H1 (cell line): Measurements from ENCODE around the gene SLC38A8. TPM values are rescaled to one million over a fixed set of nuclear protein-coding genes. Genes with fewer than 3 reads are reported as not detected.

Source experiments
- CTCF ChIA-PET: fragments of 300-600 bp; sonication (Branson Sonifier 250); formaldehyde crosslinking; loops from one replicate; lab custom pipeline; 2021; ENCODE audit not compliant: partially characterized antibody; lab: Charles Lee
- POLR2A ChIA-PET: fragments of 300-600 bp; sonication (Branson Sonifier 250); formaldehyde crosslinking; loops from one replicate; lab custom pipeline; 2021; ENCODE audit warnings: inconsistent platforms; ENCODE audit not compliant: partially characterized antibody; lab: Charles Lee
- DNase-seq, 2 experiments: peaks; one replicate each; pipeline versions ENCODE4 v3.0.0 to v3.0.0-alpha.2; 2010 to 2022; ENCODE audit warnings: low spot score in 2 of 2, low read depth in 1 of 2, mixed read lengths in 1 of 2
- FAIRE-seq: peaks from 2 replicates; lab custom pipeline; 2011; peaks lifted over from hg19 to GRCh38; lab: Jason Lieb, UNC
- H2AFZ ChIP-seq: 2 replicates; pipeline ENCODE4 v1.8.1; 2012; ENCODE audit warnings: low read length, inconsistent platforms
- H2AK5ac ChIP-seq: 2 replicates; pipeline ENCODE4 v1.6.1; 2013; ENCODE audit warnings: low read depth, low read length
- H2BK120ac ChIP-seq: replicated peaks from 2 replicates; pipeline ENCODE3; 2013; ENCODE audit warnings: low read depth, low read length, inconsistent platforms
- H2BK12ac ChIP-seq: 2 replicates; pipeline ENCODE4 v1.6.1; 2013; ENCODE audit warnings: low read depth, low read length
- H2BK15ac ChIP-seq: 2 replicates; pipeline ENCODE4 v1.6.1; 2013; ENCODE audit warnings: low read length
- H2BK20ac ChIP-seq: 2 replicates; pipeline ENCODE4 v1.6.1; 2013; ENCODE audit warnings: low read length
- H2BK5ac ChIP-seq: 2 replicates; pipeline ENCODE4 v1.6.1; 2013; ENCODE audit warnings: low read depth, low read length
- H3K14ac ChIP-seq: 2 replicates; pipeline ENCODE4 v1.6.1; 2013; ENCODE audit warnings: inconsistent platforms; ENCODE audit not compliant: insufficient read length
- H3K18ac ChIP-seq: 2 replicates; pipeline ENCODE4 v1.6.1; 2013; ENCODE audit warnings: low read length; ENCODE audit errors: extremely low read depth
- H3K23ac ChIP-seq: 2 replicates; pipeline ENCODE4 v1.6.1; 2013; ENCODE audit warnings: inconsistent platforms; ENCODE audit not compliant: insufficient read length
- H3K23me2 ChIP-seq: 2 replicates; pipeline ENCODE4 v1.6.1; 2013; ENCODE audit warnings: low read depth, low read length
- H3K27ac ChIP-seq: 2 replicates; pipeline ENCODE4 v1.6.1; 2011; ENCODE audit warnings: low read depth, low read length, inconsistent platforms
- H3K27me3 ChIP-seq, 4 experiments: replicated peaks in 1 of 4; 1 replicate in 1 of 4; 2 replicates in 3 of 4; pipeline versions ENCODE4 v1.6.1 to v1.8.1; 2011 to 2013; ENCODE audit warnings: low read length in 3 of 4, mild to moderate bottlenecking in 3 of 4, inconsistent platforms in 2 of 4, mixed read lengths in 2 of 4, moderate library complexity in 1 of 4; ENCODE audit not compliant: control insufficient read depth in 3 of 4, insufficient read depth in 3 of 4; ENCODE audit errors: extremely low read depth in 1 of 4
- H3K36me3 ChIP-seq, 4 experiments: 2 replicates each; pipeline versions ENCODE4 v1.6.1 to v1.8.1; 2011 to 2013; ENCODE audit warnings: mild to moderate bottlenecking in 4 of 4, low read length in 3 of 4, moderate library complexity in 2 of 4, control low read depth in 1 of 4, inconsistent platforms in 1 of 4; ENCODE audit not compliant: insufficient read depth in 4 of 4, control insufficient read depth in 2 of 4
- H3K4ac ChIP-seq: replicated peaks from 2 replicates; pipeline ENCODE3; 2013; ENCODE audit warnings: low read length, low read depth, mixed read lengths, inconsistent platforms; ENCODE audit not compliant: insufficient read length
- H3K4me1 ChIP-seq, 4 experiments: replicated peaks in 1 of 4; 1 replicate in 1 of 4; 2 replicates in 3 of 4; pipeline versions ENCODE4 v1.6.1 to v1.8.1; 2011 to 2013; ENCODE audit warnings: low read length in 3 of 4, inconsistent platforms in 2 of 4, mixed read lengths in 1 of 4; ENCODE audit not compliant: insufficient read depth in 4 of 4, control insufficient read depth in 3 of 4
- H3K4me2 ChIP-seq, 2 experiments: 2 replicates each; pipeline versions ENCODE4 v1.6.1 to v1.8.1; 2011 to 2013; ENCODE audit warnings: low read depth in 2 of 2, low read length in 2 of 2, control low read depth in 1 of 2, inconsistent platforms in 1 of 2, mild to moderate bottlenecking in 1 of 2; ENCODE audit not compliant: insufficient read depth in 1 of 2
- H3K4me3 ChIP-seq, 4 experiments: fragments of 200-600, 300-600 bp in 1 of 4; sonication (generic), shearing (Covaris generic), sonication (Bioruptor Twin) in 1 of 4; 2 replicates each; pipeline versions ENCODE4 v1.5.1 to v1.8.1; 2011 to 2016; ENCODE audit warnings: low read length in 4 of 4, low read depth in 3 of 4, control low read depth in 2 of 4, inconsistent platforms in 2 of 4, mild to moderate bottlenecking in 2 of 4, mixed read lengths in 1 of 4, moderate library complexity in 1 of 4; ENCODE audit not compliant: insufficient read depth in 2 of 4; ENCODE audit errors: extremely low read depth in 1 of 4
- H3K56ac ChIP-seq: replicated peaks from 2 replicates; pipeline ENCODE3; 2013; ENCODE audit warnings: low read depth, mild to moderate bottlenecking, mixed read lengths, low read length, inconsistent platforms; ENCODE audit not compliant: insufficient read length
- H3K79me1 ChIP-seq: 2 replicates; pipeline ENCODE4 v1.6.1; 2013; ENCODE audit warnings: low read depth, low read length, control low read depth
- H3K79me2 ChIP-seq, 2 experiments: 2 replicates each; pipeline versions ENCODE4 v1.6.1 to v1.8.1; 2012 to 2013; ENCODE audit warnings: low read length in 2 of 2, mild to moderate bottlenecking in 2 of 2, inconsistent platforms in 1 of 2; ENCODE audit not compliant: insufficient read depth in 2 of 2, control insufficient read depth in 1 of 2
- H3K9ac ChIP-seq, 4 experiments: replicated peaks in 1 of 4; 1 replicate in 1 of 4; 2 replicates in 3 of 4; pipeline versions ENCODE4 v1.6.1 to v1.8.1; 2011 to 2013; ENCODE audit warnings: low read depth in 3 of 4, low read length in 3 of 4, control low read depth in 2 of 4, mild to moderate bottlenecking in 2 of 4, moderate library complexity in 2 of 4, inconsistent platforms in 1 of 4; ENCODE audit errors: extremely low read depth in 1 of 4
- H3K9me3 ChIP-seq, 2 experiments: 2 replicates each; pipeline versions ENCODE4 v1.6.1 to v1.8.1; 2012 to 2013; ENCODE audit warnings: mild to moderate bottlenecking in 2 of 2, moderate library complexity in 2 of 2, control low read depth in 1 of 2, inconsistent platforms in 1 of 2, low read depth in 1 of 2, low read length in 1 of 2, mixed read lengths in 1 of 2; ENCODE audit not compliant: insufficient read depth in 2 of 2
- H4K20me1 ChIP-seq, 2 experiments: replicated peaks in 1 of 2; 2 replicates each; pipeline versions ENCODE3 to v1.8.1; 2011 to 2013; ENCODE audit warnings: inconsistent platforms in 2 of 2, low read length in 2 of 2, mild to moderate bottlenecking in 1 of 2; ENCODE audit not compliant: insufficient read depth in 2 of 2, control insufficient read depth in 1 of 2
- H4K5ac ChIP-seq: 2 replicates; pipeline ENCODE4 v1.6.1; 2013; ENCODE audit warnings: low read length, low read depth, mixed read lengths, inconsistent platforms; ENCODE audit not compliant: insufficient read length
- H4K8ac ChIP-seq: 2 replicates; pipeline ENCODE4 v1.8.0; 2013; ENCODE audit warnings: mild to moderate bottlenecking, moderate library complexity, low read length, inconsistent platforms; ENCODE audit not compliant: insufficient read depth; ENCODE audit errors: extremely low read depth
- H4K91ac ChIP-seq: replicated peaks from 2 replicates; pipeline ENCODE3; 2013; ENCODE audit warnings: low read length, mixed read lengths, inconsistent platforms; ENCODE audit not compliant: insufficient read length
- CHD2 ChIP-seq: IDR thresholded peaks from 2 replicates; pipeline ENCODE4 v1.6.1; 2012; ENCODE audit warnings: low read length, improper control_type of control experiment
- CTBP2 ChIP-seq: IDR thresholded peaks from 2 replicates; pipeline ENCODE4 v1.7.0; 2011; ENCODE audit warnings: borderline replicate concordance, mild to moderate bottlenecking, moderate library complexity, mixed read lengths, low read length; ENCODE audit not compliant: insufficient read depth, insufficient read length
- EP300 ChIP-seq, 2 experiments: IDR thresholded peaks; 1 replicate in 1 of 2; 2 replicates in 1 of 2; pipeline ENCODE4 v1.6.1; 2011 to 2012; ENCODE audit warnings: low read depth in 2 of 2, low read length in 2 of 2, mild to moderate bottlenecking in 2 of 2, borderline replicate concordance in 1 of 2, inconsistent platforms in 1 of 2, moderate library complexity in 1 of 2
- GABPA ChIP-seq: IDR thresholded peaks from 2 replicates; pipeline ENCODE4 v1.6.1; 2011; ENCODE audit warnings: mild to moderate bottlenecking, low read length, moderate library complexity, borderline replicate concordance; ENCODE audit not compliant: insufficient read depth
- JUND ChIP-seq: IDR thresholded peaks from 2 replicates; pipeline ENCODE4 v1.6.1; 2011; ENCODE audit warnings: mild to moderate bottlenecking, improper control_type of control experiment, low read length
- NANOG ChIP-seq: IDR thresholded peaks from 2 replicates; pipeline ENCODE4 v1.6.1; 2011; ENCODE audit warnings: low read length, low read depth, mild to moderate bottlenecking, inconsistent platforms; ENCODE audit not compliant: insufficient read depth, poor library complexity, severe bottlenecking
- SIRT6 ChIP-seq: IDR thresholded peaks from one replicate; pipeline ENCODE4 v1.7.1; 2012; ENCODE audit warnings: low read length, inconsistent platforms
- SP2 ChIP-seq: IDR thresholded peaks from 2 replicates; pipeline ENCODE4 v1.6.1; 2012; ENCODE audit warnings: mild to moderate bottlenecking, low read length, inconsistent platforms
- SP4 ChIP-seq: IDR thresholded peaks from 2 replicates; pipeline ENCODE4 v1.6.1; 2012; ENCODE audit warnings: low read length, inconsistent platforms
- SUZ12 ChIP-seq: fragments of 200-600 bp; sonication (generic); IDR thresholded peaks from 2 replicates; pipeline ENCODE4 v1.6.1; 2012; ENCODE audit warnings: mild to moderate bottlenecking, inconsistent platforms, low read length, moderate library complexity, mixed read lengths
- WGBS, 2 experiments: shearing (Covaris generic) in 1 of 2; methylation state at CpG; one replicate each; pipeline versions ENCODE4 v1.1.6 to v1.1.7; 2013 to 2015; ENCODE audit warnings: low lambda C conversion rate in 2 of 2, mixed read lengths in 2 of 2, inconsistent platforms in 1 of 2, low coverage in 1 of 2, missing lambda C conversion rate in 1 of 2; ENCODE audit not compliant: insufficient replicate concordance in 2 of 2, insufficient coverage in 1 of 2, insufficient read length in 1 of 2; ENCODE audit errors: extremely low coverage in 1 of 2, missing lambda C conversion rate in 1 of 2; 5-methylcytosine and 5-hydroxymethylcytosine counted together
- polyA plus RNA-seq, 7 experiments: library from polyadenylated mRNA; depleted of rRNA in 3 of 7; stranded (reverse) in 5 of 7; unstranded in 2 of 7; fragments of >200 nt in 5 of 7; fragments of 200-250 nt in 2 of 7; gene quantifications; 1 replicate in 5 of 7; 2 replicates in 1 of 7; 4 replicates in 1 of 7; pipeline versions ENCODE4 v1.2.1 to v1.2.3, GENCODE V29; 2011 to 2013; ENCODE audit warnings: missing spikeins in 2 of 7, mixed read lengths in 2 of 7
- total RNA-seq: library from RNA; stranded (reverse); fragmentation: NEBNext Ultra II Directional; extraction: Animal tissue kit (Norgen Biotek cat#: 25700); gene quantifications from 2 replicates; pipeline ENCODE4 v1.2.1, GENCODE V29; 2021

SLC38A8 gene
- total and polyA plus RNA-seq, 2 of the 8 experiments (the other 6 are each of a cell fraction or from before 2014, with no cell fraction given), result 0.08 TPM; not detected in 1

GRCh38 chr16:84058664-84059063 lies 16.1 kb upstream of the SLC38A8 start:
- H2BK12ac ChIP-seq, result no peak overlapping the region
- no peak for DNase-seq
- H2BK5ac ChIP-seq, result no peak overlapping the region; the same call in 1 of the 2 replicates
- no peak overlapping the region for H3K4me3 ChIP-seq
- H3K23me2 ChIP-seq, result no peaks in the 10 kb centered on the region; the same call in 1 of the 2 replicates
- H3K4ac ChIP-seq, result no peak overlapping the region
- no peaks in the 10 kb centered on the region for H3K27me3 ChIP-seq
- no peak overlapping the region for H3K9ac ChIP-seq
- H4K5ac ChIP-seq, result no peak overlapping the region
- H2BK120ac ChIP-seq, result no peak overlapping the region
- no peak overlapping the region for H2AFZ ChIP-seq
- no peak overlapping the region for H3K23ac ChIP-seq
- POLR2A ChIA-PET, result no interaction called here
- no peak overlapping the region for H3K4me2 ChIP-seq
- no peak overlapping the region for H2BK15ac ChIP-seq
- H3K18ac ChIP-seq, result no peak overlapping the region
- H2BK20ac ChIP-seq, result no peak overlapping the region
- H3K79me2 ChIP-seq, result no peaks in the 10 kb centered on the region
- FAIRE-seq, result no peak
- peaks cover 1 to 8% of the 10 kb centered on the region in 2 experiments for H4K20me1 ChIP-seq
- no peaks in the 10 kb centered on the region for H3K4me1 ChIP-seq
- no peak overlapping the region for H4K91ac ChIP-seq
- TF ChIP-seq EP300 (IDR thresholded peaks at IDR 0.05; ENCODE audit: borderline replicate concordance in 1 of 2, low read depth in 2 of 2, low read length in 2 of 2) (no peak), CTBP2 (no peak), SP4 (no peak), CHD2 (no peak), SUZ12 (no peak), JUND (no peak), SIRT6 (no peak), NANOG (no peak), GABPA (no peak), SP2 (no peak)
- peaks cover 8 to 40% (median 21%) of the 10 kb centered on the region in 4 experiments for H3K36me3 ChIP-seq
- no peak overlapping the region for H3K14ac ChIP-seq
- 90% methylated on average over 11 of the region's 11 CpGs; no CpG with 5 or more reads in 1 of the 2 experiments for WGBS, 2 experiments
- no peak overlapping the region for H2AK5ac ChIP-seq
- no peak overlapping the region for H3K56ac ChIP-seq
- H4K8ac ChIP-seq, result no peak overlapping the region
- no peaks in the 10 kb centered on the region for H3K79me1 ChIP-seq
- H3K9me3 ChIP-seq, result no peaks in the 10 kb centered on the region
- no peak overlapping the region for H3K27ac ChIP-seq
- CTCF ChIA-PET, result interaction anchor here (0.7 to 21.4 kb wide), 10 partner anchors 9 to 560 kb away, joined by 3 to 366 read pairs (median 4); partner anchors contain the start of genes OSGIN1 and SLC38A8
